GM21526 (cell line): ENCODE results near the gene LOXL3.
"Not testable (repeated sequence)": the region's sequence is repeated elsewhere in the genome, so short reads cannot be mapped to it uniquely, and the experiment has no call there.

Experiments
- ATAC-seq: cut with Tn5 transposase; IDR thresholded peaks from one replicate; pipeline ENCODE4 v1.9.1; 2021; ENCODE audit warnings: moderate library complexity; ENCODE audit not compliant: unreplicated experiment, low FRiP score

LOXL3 gene

GRCh38 chr2:74575320-74575719 lies 21.6 kb upstream of the LOXL3 start:
- ATAC-seq = no peak

GRCh38 chr2:74573747-74574562 lies 20.2 kb upstream of the LOXL3 start:
- no peak for ATAC-seq

GRCh38 chr2:74572178-74572925 lies 18.6 kb upstream of the LOXL3 start:
- ATAC-seq = no peak

GRCh38 chr2:74571058-74571457 lies 17.3 kb upstream of the LOXL3 start:
- ATAC-seq = peak; percentile 50

- no peak for ATAC-seq
Observed at GRCh38 chr2:74569686-74570085, 15.9 kb upstream of the LOXL3 start.

- no peak for ATAC-seq
Observed at GRCh38 chr2:74567881-74568280, 14.1 kb upstream of the LOXL3 start.

GRCh38 chr2:74566754-74567085 lies 13.0 kb upstream of the LOXL3 start:
- no peak for ATAC-seq

- no peak for ATAC-seq
Observed at GRCh38 chr2:74566076-74566753, 12.5 kb upstream of the LOXL3 start.

- ATAC-seq = no peak
Observed at GRCh38 chr2:74564222-74564621, 10.5 kb upstream of the LOXL3 start.

- ATAC-seq = no peak
Observed at GRCh38 chr2:74562126-74562775, 8.5 kb upstream of the LOXL3 start.

- ATAC-seq = not testable (repeated sequence)
Observed at GRCh38 chr2:74561022-74561421, 7.3 kb upstream of the LOXL3 start.

GRCh38 chr2:74560591-74560990 lies 6.8 kb upstream of the LOXL3 start:
- no peak for ATAC-seq

GRCh38 chr2:74559912-74560311 lies 6.2 kb upstream of the LOXL3 start:
- no peak for ATAC-seq

GRCh38 chr2:74558284-74559230 lies 4.8 kb upstream of the LOXL3 start:
- no peak for ATAC-seq

GRCh38 chr2:74556831-74557370 lies 3.2 kb upstream of the LOXL3 start:
- no peak for ATAC-seq

- ATAC-seq = no peak
Observed at GRCh38 chr2:74556159-74556558, 2.4 kb upstream of the LOXL3 start.

- no peak for ATAC-seq
Observed at GRCh38 chr2:74555610-74556103, 1.9 kb upstream of the LOXL3 start.

GRCh38 chr2:74554820-74555531 lies 1.2 kb upstream of the LOXL3 start:
- ATAC-seq = peak; percentile 37
